ENCODE data around the gene CCDC61. TPM values are rescaled to one million over a fixed set of nuclear protein-coding genes. Genes with fewer than 3 reads are reported as not detected.

CCDC61 gene
- total RNA-seq, 1 donor from 2014 or later, result 12.4 TPM

- Mint-ChIP-seq H3K27ac (ENCODE audit: unreplicated experiment) (no peak overlapping the region), H3K4me1 (ENCODE audit: unreplicated experiment) (peaks cover 24% of the 10 kb centered on the region), H3K9me3 (ENCODE audit: unreplicated experiment) (no peaks in the 10 kb centered on the region), H3K36me3 (ENCODE audit: unreplicated experiment) (peaks cover 1% of the 10 kb centered on the region), H3K27me3 (ENCODE audit: unreplicated experiment) (peaks cover 9% of the 10 kb centered on the region), H3K4me3 (ENCODE audit: unreplicated experiment) (no peak overlapping the region)
- TF ChIP-seq CTCF (IDR thresholded peaks at IDR 0.05), result no peak
- DNase-seq (ENCODE audit: extremely low spot score, unreplicated experiment), result no peak
Observed at GRCh38 chr19:45999653-46000121, 4.4 kb downstream of the CCDC61 start.

GRCh38 chr19:46000491-46001246, 5.4 kb downstream of the CCDC61 start:
- H3K27ac Mint-ChIP-seq (ENCODE audit: unreplicated experiment), result no peak overlapping the region
- no peaks in the 10 kb centered on the region for H3K9me3 Mint-ChIP-seq (ENCODE audit: unreplicated experiment)
- peaks cover 5% of the 10 kb centered on the region for H3K36me3 Mint-ChIP-seq (ENCODE audit: unreplicated experiment)
- H3K4me3 Mint-ChIP-seq (ENCODE audit: unreplicated experiment), result peak overlapping the region; percentile 26
- peaks cover 9% of the 10 kb centered on the region for H3K27me3 Mint-ChIP-seq (ENCODE audit: unreplicated experiment)
- DNase-seq (ENCODE audit: extremely low spot score, unreplicated experiment), result no peak
- peaks cover 24% of the 10 kb centered on the region for H3K4me1 Mint-ChIP-seq (ENCODE audit: unreplicated experiment)
- TF ChIP-seq CTCF (IDR thresholded peaks at IDR 0.05), result no peak

GRCh38 chr19:46002678-46003275, 7.5 kb downstream of the CCDC61 start:
- Mint-ChIP-seq H3K4me3 (ENCODE audit: unreplicated experiment) (no peak overlapping the region), H3K9me3 (ENCODE audit: unreplicated experiment) (no peaks in the 10 kb centered on the region), H3K36me3 (ENCODE audit: unreplicated experiment) (peaks cover 10% of the 10 kb centered on the region), H3K27me3 (ENCODE audit: unreplicated experiment) (peaks cover 9% of the 10 kb centered on the region), H3K4me1 (ENCODE audit: unreplicated experiment) (peaks cover 18% of the 10 kb centered on the region), H3K27ac (ENCODE audit: unreplicated experiment) (no peak overlapping the region)
- DNase-seq (ENCODE audit: extremely low spot score, unreplicated experiment), result no peak
- no peak for TF ChIP-seq CTCF (IDR thresholded peaks at IDR 0.05)

GRCh38 chr19:46006411-46006810, 11.1 kb downstream of the CCDC61 start:
- Mint-ChIP-seq H3K27me3 (ENCODE audit: unreplicated experiment) (no peaks in the 10 kb centered on the region), H3K4me3 (ENCODE audit: unreplicated experiment) (no peak overlapping the region), H3K27ac (ENCODE audit: unreplicated experiment) (no peak overlapping the region), H3K4me1 (ENCODE audit: unreplicated experiment) (no peaks in the 10 kb centered on the region), H3K9me3 (ENCODE audit: unreplicated experiment) (no peaks in the 10 kb centered on the region), H3K36me3 (ENCODE audit: unreplicated experiment) (peaks cover 13% of the 10 kb centered on the region)
- DNase-seq (ENCODE audit: extremely low spot score, unreplicated experiment), result no peak
- TF ChIP-seq CTCF (IDR thresholded peaks at IDR 0.05), result no peak
